ENCODE data around the gene CBX5. TPM values are rescaled to one million over a fixed set of nuclear protein-coding genes. Genes with fewer than 3 reads are reported as not detected.

Gene CBX5
- total RNA-seq, 3 donors from 2014 or later: 37.1 to 56.9 (median 50.5) TPM

GRCh38 chr12:54280468-54281260 is 742 bp upstream of the CBX5 start, which contains the start of gene HNRNPA1:
HNRNPA1 (plus strand) TSS chr12:54280726; CDS start chr12:54280808, 82 bp downstream.
- peak; percentile 88 for ATAC-seq
- DNase-seq: peak; percentile 92 to 97 (median 94)
- Histone ChIP-seq H3K9me3 (no peaks in the 10 kb centered on the region), H3K4me3 (peak within 1 kb of the TSS; percentile 63), H3K36me3 (ENCODE audit: low read depth) (peaks cover 3% of the 10 kb centered on the region), H3K4me1 (ENCODE audit: low read depth) (peaks cover 54% of the 10 kb centered on the region)
- TF ChIP-seq CTCF (IDR thresholded peaks at IDR 0.05): no peak
- intact Hi-C loops (cut with DNase I, micrococcal nuclease): no loop called here

- ATAC-seq (no peak), DNase-seq (no peak)
- H3K36me3 ChIP-seq (ENCODE audit: low read depth): peaks cover 3% of the 10 kb centered on the region
- H3K4me3 ChIP-seq: peak overlapping the region; percentile 27
- intact Hi-C loops (cut with DNase I, micrococcal nuclease): no loop called here
- no peaks in the 10 kb centered on the region for H3K9me3 ChIP-seq
- TF ChIP-seq CTCF (IDR thresholded peaks at IDR 0.05): no peak
- peaks cover 45% of the 10 kb centered on the region for H3K4me1 ChIP-seq (ENCODE audit: low read depth)
Observed at GRCh38 chr12:54279227-54279631, 693 bp downstream of the CBX5 start.

- H3K4me3 ChIP-seq: no peak overlapping the region
- H3K4me1 ChIP-seq (ENCODE audit: low read depth): peaks cover 31% of the 10 kb centered on the region
- peaks cover 3% of the 10 kb centered on the region for H3K36me3 ChIP-seq (ENCODE audit: low read depth)
- no peak for ATAC-seq
- DNase-seq: no peak
- intact Hi-C loops (cut with DNase I, micrococcal nuclease): no loop called here
- TF ChIP-seq CTCF (IDR thresholded peaks at IDR 0.05): no peak
- no peaks in the 10 kb centered on the region for H3K9me3 ChIP-seq
Observed at GRCh38 chr12:54277823-54278276, 2.1 kb downstream of the CBX5 start.

GRCh38 chr12:54276368-54276767 is 3.6 kb downstream of the CBX5 start:
- Histone ChIP-seq H3K9me3 (no peaks in the 10 kb centered on the region), H3K4me3 (no peak overlapping the region), H3K36me3 (ENCODE audit: low read depth) (peaks cover 3% of the 10 kb centered on the region), H3K4me1 (ENCODE audit: low read depth) (peaks cover 16% of the 10 kb centered on the region)
- intact Hi-C loops (cut with DNase I, micrococcal nuclease): no loop called here
- no peak for TF ChIP-seq CTCF (IDR thresholded peaks at IDR 0.05)
- no peak for DNase-seq
- ATAC-seq: no peak

- TF ChIP-seq CTCF (IDR thresholded peaks at IDR 0.05): no peak
Observed at GRCh38 chr12:54273981-54274380, 5.9 kb downstream of the CBX5 start.

More at GRCh38 chr12:54273981-54274380, 5.9 kb downstream of the CBX5 start:
- H3K9me3 ChIP-seq: no peaks in the 10 kb centered on the region
- H3K4me1 ChIP-seq (ENCODE audit: low read depth): peaks cover 15% of the 10 kb centered on the region
- DNase-seq: no peak
- no peak overlapping the region for H3K4me3 ChIP-seq
- ATAC-seq: no peak
- intact Hi-C loops (cut with DNase I, micrococcal nuclease): no loop called here
- no peaks in the 10 kb centered on the region for H3K36me3 ChIP-seq (ENCODE audit: low read depth)

Measured in mucosa of descending colon (tissue), 3 donors.